Stimulated activated CD4-positive, alpha-beta T cell treated with anti-CD3 and anti-CD28 coated beads, Interleukin-15, amount 100 ng/mL, for 24 hours (primary cell): ENCODE measurements around the gene TMEM43.

Source experiments
- DNase-seq: peaks from one replicate; pipeline ENCODE4 v3.0.0-alpha.2; 2020

The TMEM43 gene

GRCh38 chr3:14138878-14139655 is 14.2 kb downstream of the TMEM43 start:
- DNase-seq: no peak

DNA sequence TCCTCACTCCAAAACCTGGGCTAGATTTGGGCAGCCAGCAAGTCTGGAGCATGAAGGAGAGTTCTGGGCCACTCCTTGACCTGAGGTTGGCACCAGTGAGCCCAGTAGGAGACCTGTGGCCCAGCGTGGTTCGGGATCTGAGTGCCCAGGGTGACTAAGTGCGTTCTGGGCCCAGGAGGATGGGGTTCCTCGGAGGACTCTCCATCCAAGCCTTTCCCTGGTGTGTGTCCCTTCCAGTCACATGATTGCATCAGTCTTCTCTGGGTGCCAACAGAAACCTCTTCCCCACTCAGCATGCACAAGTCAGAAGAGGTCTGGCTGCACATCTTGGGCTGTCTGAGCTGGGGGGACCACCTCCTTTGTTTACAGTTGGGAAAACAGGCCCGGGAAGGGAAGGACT is 14.9 kb downstream of the TMEM43 start:
- DNase-seq: no peak

DNA sequence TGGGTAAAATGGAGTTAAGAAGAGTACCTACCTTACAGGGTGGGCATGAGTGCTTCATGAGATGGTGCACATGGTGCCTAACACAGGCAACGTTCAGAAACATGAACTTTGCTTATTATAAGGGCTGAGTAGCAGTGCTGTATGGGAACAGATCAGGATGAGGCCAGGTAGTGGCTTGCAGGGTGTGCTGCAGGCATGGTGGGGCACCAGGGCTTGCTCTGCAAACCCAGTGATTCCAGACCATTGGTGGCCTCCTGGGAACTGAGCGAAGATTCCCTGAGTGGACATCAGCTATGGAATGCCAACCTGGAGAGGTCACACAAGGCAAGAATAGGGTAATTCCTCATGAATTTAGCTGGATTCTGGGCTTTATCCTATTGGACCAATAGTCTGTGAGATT is 15.8 kb downstream of the TMEM43 start:
- no peak for DNase-seq

- no peak for DNase-seq
Measured at GRCh38 chr3:14141144-14141543, 16.3 kb downstream of the TMEM43 start.

DNA sequence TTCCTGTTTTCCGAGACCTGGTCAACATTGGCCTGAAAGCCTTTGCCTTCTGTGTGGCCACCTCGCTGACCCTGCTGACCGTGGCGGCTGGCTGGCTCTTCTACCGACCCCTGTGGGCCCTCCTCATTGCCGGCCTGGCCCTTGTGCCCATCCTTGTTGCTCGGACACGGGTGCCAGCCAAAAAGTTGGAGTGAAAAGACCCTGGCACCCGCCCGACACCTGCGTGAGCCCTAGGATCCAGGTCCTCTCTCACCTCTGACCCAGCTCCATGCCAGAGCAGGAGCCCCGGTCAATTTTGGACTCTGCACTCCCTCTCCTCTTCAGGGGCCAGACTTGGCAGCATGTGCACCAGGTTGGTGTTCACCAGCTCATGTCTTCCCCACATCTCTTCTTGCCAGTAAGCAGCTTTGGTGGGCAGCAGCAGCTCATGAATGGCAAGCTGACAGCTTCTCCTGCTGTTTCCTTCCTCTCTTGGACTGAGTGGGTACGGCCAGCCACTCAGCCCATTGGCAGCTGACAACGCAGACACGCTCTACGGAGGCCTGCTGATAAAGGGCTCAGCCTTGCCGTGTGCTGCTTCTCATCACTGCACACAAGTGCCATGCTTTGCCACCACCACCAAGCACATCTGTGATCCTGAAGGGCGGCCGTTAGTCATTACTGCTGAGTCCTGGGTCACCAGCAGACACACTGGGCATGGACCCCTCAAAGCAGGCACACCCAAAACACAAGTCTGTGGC is 16.9 kb downstream of the TMEM43 start:
- no peak for DNase-seq

GRCh38 chr3:14142567-14143270 is 17.9 kb downstream of the TMEM43 start:
- DNase-seq: peak; percentile 51

DNA sequence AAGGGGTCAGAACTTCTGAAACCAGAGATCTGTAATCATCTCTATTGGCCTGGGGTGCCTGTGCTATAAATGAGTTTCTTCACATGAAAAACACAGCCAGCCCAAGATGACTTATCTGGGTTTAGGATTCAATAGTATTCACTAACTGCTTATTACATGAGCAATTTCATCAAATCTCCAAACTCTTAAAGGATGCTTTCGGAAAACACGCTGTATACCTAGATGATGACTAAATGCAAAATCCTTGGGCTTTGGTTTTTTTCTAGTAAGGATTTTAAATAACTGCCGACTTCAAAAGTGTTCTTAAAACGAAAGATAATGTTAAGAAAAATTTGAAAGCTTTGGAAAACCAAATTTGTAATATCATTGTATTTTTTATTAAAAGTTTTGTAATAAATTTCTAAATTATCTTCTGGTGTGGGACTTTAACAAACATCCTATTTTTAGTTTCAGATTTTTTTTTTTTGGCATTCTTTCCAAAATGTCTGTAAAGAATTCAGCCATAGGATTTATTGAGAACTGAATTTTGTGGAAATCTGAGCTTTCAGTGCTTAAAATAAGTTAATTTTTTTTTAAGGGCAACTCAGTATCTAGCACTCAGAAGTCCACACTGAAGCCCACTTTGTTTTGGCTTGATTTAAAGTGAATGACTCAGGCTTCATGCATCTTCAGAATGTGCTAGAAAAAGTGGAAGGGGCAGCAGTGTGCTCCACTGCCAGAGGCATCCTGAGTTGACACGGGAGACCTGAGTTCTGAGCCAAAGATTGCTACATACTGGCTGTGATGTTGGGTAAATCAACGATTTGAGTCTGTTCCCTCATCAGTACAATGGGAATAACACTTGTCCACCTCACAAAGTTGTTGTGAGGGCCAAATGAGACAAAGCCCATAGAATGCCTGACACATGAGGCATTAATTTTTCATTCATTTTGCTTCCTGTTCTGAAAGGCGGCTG is 18.7 kb downstream of the TMEM43 start:
- DNase-seq: no peak

DNA sequence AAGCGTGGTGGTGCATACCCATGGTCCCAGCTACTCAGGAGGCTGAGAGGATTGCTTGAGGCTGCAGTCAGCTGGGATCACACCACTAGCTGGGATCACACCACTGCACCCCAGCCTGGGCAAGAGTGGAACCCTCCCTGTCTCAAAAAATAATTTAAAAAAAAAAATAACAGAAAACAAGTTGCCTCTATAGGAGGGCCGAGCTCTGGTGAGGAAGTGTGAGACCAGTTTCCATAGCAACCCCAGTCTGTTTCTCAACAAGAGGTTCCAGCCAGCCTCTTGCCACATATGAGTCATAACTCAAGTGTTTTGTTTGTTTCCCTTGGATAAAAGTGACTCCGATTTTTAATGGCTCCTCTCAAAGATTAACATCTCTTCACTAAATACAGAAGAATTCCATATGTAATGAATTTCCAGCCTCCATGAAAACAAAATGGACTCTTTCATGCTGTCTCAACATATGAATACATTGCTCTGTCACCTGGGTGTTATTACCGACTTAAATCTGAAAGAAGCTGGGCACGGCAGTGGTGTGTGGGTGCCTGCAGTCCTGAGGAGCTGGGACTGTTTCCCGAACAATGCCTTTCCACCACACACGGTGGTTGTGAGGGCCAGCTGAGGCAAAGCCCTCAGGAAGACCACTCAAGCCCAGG is 19.7 kb downstream of the TMEM43 start:
- DNase-seq: peak; percentile 58

DNA sequence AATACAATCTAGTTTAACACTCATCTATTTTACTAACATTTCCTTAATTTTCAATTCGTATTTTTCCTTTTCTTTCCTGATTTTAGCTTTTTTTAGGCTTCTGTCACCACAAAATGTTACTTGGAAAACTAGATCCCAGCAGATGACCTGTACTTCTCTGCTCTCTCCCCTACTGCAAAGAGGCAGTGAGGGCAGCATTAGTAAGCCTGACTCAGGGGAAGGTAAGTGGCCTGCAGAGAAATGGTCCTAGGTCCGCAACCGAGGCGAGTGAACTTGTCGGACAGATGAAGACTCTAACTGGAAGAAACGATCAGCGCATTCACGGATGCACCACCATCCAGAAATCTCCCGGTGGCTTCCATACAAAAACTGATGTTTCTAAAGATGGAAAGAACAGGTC is 20.4 kb downstream of the TMEM43 start:
- no peak for DNase-seq

- no peak for DNase-seq
Measured at GRCh38 chr3:14145670-14146380, 21.0 kb downstream of the TMEM43 start.

DNA sequence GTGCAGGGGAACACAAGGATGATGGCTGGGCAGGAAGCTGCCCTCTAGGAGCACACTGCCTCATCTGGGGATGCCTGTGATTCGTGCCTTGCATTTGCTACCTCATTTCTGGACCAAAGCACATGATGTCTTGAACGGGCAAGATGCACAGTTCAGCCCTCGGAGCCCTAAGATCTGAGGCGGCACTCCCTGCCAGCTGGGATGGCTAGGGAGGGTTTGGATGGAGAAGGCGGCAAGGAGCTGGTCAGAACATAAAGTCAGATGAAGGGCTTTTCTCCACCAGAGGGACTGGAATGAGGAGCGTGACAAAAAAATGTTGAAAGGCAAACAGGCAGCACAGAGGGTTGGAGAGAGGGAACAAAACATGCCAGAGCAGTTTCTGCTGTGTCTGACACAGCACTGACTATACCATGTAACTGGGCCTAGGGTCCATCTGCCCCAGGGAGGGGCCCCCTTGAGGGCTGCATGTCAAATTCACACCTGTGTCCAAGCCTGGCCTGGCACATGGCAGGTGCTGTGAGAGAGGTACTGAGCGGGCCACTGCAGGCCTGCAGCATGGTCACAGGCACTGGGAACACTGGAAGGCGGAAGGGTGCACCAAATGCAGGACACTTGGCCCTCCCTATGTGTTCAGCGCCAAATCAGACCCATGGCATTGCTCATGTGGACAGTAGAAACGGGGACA is 21.7 kb downstream of the TMEM43 start:
- DNase-seq: no peak

DNA sequence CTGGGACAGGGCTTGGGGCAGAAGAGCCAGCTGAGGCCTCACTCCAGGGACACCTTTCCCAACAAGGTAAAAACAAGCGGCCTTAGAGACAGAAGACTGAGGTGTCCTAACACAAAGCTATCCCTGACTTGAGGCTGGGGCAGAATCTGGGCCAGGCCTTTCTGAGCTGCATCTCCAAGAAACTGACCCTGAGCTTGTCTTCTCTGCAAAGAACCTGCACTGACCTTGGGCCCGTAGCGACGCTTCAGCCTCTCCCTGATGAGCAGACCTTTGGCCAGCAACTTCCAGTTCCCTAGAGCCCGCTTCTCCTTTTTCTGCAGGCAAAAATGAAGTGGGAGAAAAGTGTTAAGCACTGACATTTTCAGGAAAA is 22.2 kb downstream of the TMEM43 start:
- no peak for DNase-seq

- no peak for DNase-seq
Measured at GRCh38 chr3:14147617-14148016, 22.8 kb downstream of the TMEM43 start.

- no peak for DNase-seq
Measured at GRCh38 chr3:14148041-14148985, 23.5 kb downstream of the TMEM43 start.

DNA sequence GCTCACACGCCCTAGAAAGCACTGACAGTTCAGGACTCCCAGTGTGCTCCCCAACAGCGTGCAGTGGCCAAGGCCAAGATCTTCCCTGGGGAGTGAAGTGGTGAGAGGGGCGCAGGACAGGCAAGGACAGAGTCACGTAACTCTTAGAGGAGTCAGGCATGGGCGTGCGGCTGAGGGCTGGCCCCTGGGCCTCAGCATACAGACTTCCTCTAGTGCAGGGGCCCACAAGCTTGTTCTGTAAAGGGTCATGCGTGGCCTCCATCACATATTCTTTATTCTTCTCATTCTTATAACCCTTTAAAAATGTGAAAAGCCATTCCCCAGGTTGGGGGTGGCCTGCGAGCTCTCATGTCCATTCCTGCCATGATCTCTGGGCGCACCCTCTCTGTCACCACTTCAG is 25.2 kb downstream of the TMEM43 start:
- no peak for DNase-seq

GRCh38 chr3:14150491-14151230 is 25.8 kb downstream of the TMEM43 start:
- no peak for DNase-seq

DNA sequence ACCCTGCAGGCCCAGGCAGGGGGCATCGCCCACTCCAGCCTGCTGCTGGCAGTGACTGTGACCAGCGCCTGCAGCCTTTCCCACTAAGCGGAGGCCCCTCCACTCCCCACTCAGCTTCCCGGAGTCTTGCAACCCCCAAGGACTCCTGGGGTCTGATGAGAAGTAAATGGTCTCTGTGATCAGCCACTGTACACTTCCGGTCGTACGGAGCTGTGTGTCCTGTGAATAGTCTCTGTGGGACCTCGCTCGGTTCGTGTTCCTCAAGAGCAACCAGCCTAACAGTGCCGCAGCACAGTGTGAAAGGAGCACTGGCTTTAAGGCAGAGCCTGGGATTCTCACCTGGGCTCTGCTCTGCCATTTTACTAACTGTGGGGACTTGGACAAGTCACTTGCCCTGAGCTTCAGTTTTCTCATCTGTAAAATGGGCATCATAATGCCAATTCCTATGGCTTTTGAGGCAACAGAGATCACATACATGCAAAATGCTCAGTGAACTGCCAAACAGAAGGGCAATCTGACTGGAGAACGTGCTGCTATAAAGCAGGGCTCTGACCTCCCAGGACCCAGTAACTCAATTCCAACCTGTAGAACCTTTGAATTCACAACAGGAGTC is 26.7 kb downstream of the TMEM43 start:
- no peak for DNase-seq

DNA sequence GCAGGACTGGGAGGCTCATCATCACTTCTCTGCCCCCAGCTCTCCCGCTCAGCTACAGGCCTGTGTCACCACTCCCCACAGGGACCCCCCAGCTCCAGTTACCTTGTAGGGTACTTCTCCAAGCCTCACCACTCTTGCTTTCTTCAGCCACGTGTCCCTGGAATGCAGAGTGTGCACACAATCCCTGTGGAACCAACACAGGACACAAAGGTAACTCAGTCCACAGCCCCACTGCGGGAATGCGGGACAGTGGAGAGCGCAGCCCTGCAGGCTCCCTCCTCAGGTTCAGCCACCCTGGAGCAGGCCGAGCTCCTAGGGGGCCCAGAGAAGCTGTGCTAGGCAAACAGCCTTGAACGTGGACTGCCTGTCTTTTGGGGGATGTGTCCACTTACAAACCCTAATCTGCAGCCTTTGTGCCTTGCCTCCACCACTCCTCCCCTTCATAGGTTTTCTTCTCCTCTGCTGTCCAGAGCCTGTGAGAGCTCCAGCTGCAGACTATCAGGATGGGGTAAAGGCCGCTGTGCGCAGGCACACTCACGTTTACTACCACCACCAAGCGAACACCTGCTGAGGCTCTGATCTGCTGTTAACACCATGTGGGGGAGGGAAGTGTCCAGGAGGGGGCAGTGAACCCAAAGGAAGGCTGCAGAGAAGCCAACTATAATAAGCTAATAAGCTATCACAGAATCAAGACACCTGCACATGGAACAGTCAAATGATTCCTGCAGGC is 27.5 kb downstream of the TMEM43 start:
- no peak for DNase-seq
